ENCODE measurements around the gene OCEL1. TPM values are rescaled to one million over a fixed set of nuclear protein-coding genes. Genes with fewer than 3 reads are reported as not detected.

Gene OCEL1
- total and polyA plus RNA-seq, 2 of the 13 experiments (the other 11 are each of a cell fraction or from before 2014, with no cell fraction given), result 10.6 to 17.2 TPM

- TF ChIP-seq, protein P1, sequence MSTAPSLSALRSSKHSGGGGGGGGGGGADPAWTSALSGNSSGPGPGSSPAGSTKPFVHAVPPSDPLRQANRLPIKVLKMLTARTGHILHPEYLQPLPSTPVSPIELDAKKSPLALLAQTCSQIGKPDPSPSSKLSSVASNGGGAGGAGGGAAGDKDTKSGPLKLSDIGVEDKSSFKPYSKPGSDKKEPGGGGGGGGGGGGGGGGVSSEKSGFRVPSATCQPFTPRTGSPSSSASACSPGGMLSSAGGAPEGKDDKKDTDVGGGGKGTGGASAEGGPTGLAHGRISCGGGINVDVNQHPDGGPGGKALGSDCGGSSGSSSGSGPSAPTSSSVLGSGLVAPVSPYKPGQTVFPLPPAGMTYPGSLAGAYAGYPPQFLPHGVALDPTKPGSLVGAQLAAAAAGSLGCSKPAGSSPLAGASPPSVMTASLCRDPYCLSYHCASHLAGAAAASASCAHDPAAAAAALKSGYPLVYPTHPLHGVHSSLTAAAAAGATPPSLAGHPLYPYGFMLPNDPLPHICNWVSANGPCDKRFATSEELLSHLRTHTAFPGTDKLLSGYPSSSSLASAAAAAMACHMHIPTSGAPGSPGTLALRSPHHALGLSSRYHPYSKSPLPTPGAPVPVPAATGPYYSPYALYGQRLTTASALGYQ (CRISPR knock-in tag; IDR thresholded peaks at IDR 0.05), result no peak
- no peak for TF ChIP-seq ZNF891 (CRISPR knock-in tag; IDR thresholded peaks at IDR 0.05)
- TF ChIP-seq SP4 (CRISPR knock-in tag; IDR thresholded peaks at IDR 0.05), result no peak
- TF ChIP-seq, protein P2, sequence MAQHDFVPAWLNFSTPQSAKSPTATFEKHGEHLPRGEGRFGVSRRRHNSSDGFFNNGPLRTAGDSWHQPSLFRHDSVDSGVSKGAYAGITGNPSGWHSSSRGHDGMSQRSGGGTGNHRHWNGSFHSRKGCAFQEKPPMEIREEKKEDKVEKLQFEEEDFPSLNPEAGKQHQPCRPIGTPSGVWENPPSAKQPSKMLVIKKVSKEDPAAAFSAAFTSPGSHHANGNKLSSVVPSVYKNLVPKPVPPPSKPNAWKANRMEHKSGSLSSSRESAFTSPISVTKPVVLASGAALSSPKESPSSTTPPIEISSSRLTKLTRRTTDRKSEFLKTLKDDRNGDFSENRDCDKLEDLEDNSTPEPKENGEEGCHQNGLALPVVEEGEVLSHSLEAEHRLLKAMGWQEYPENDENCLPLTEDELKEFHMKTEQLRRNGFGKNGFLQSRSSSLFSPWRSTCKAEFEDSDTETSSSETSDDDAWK (CRISPR knock-in tag; IDR thresholded peaks at IDR 0.05), result no peak
- TF ChIP-seq, protein P3, sequence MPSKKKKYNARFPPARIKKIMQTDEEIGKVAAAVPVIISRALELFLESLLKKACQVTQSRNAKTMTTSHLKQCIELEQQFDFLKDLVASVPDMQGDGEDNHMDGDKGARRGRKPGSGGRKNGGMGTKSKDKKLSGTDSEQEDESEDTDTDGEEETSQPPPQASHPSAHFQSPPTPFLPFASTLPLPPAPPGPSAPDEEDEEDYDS (CRISPR knock-in tag; IDR thresholded peaks at IDR 0.05), result no peak
Measured at GRCh38 chr19:17202713-17203112, 23.3 kb upstream of the OCEL1 start (continued).

- no TSS peak for BruUV-seq (replicated peaks)
- Histone ChIP-seq H4K20me1 (ENCODE audit: insufficient read depth, low read length) (no peaks in the 10 kb centered on the region), H3K36me3 (replicated peaks in 1 of 2; ENCODE audit: control insufficient read depth in 1 of 2, insufficient read depth in 2 of 2, low read length in 2 of 2) (peaks cover 4 to 16% of the 10 kb centered on the region in 2 experiments; a peak in 4 of 5 replicates), H3K9ac (ENCODE audit: insufficient read depth, low read depth, low read length) (no peak overlapping the region), H3K27me3 (ENCODE audit: control insufficient read depth in 1 of 2, insufficient read depth in 2 of 2, low read length in 2 of 2) (no peaks in the 10 kb centered on the region), H3K27ac (ENCODE audit: extremely low read length, insufficient read depth, low read length) (no peak overlapping the region), H3K9me3 (ENCODE audit: low read length) (no peaks in the 10 kb centered on the region), H3K79me2 (ENCODE audit: insufficient read depth, low read length) (no peaks in the 10 kb centered on the region), H3K4me3 (replicated peaks in 1 of 3; ENCODE audit: insufficient read depth in 1 of 3, low read depth in 2 of 3, low read length in 3 of 3) (no peak overlapping the region), H3K4me1 (ENCODE audit: insufficient read depth, low read length) (peaks cover 12% of the 10 kb centered on the region), H2AFZ (ENCODE audit: low read length) (no peak overlapping the region), H3K4me2 (ENCODE audit: low read depth, low read length) (no peak overlapping the region)
- peak; percentile 55 for DNase-seq (ENCODE audit: low spot score)
- 74% methylated on average over 10 of the region's 27 CpGs for WGBS (ENCODE audit: low lambda C conversion rate)
- ChIA-PET POLR2A (interaction anchor here (1.0 to 2.4 kb wide), 4 partner anchors 9 to 35 kb away, joined by 3 to 14 read pairs (median 4); partner anchors contain the start of genes OCEL1 and USE1), CTCF (ENCODE audit: low intra/inter-chr PET ratio, low total read pairs) (interaction anchor here (1.6 to 2.1 kb wide), 2 partner anchors 55 to 77 kb away, joined by 6 to 17 read pairs; partner anchors contain the start of gene ANKLE1)
- ATAC-seq, result peak; percentile 75
- peak; percentile 76 for FAIRE-seq
- intact Hi-C loops (cut with micrococcal nuclease; ENCODE audit: unreplicated experiment), result loop anchor here (1.0 kb wide), 1 partner anchor 77 kb away; no protein-coding TSS in a partner anchor
- in situ Hi-C loops (cut with HindIII; ENCODE audit: extremely low pct_ligation_motif_present, low pct_unique_long_range_greater_than_20kb), result no loop called here
- TF ChIP-seq TOPORS (CRISPR knock-in tag; IDR thresholded peaks at IDR 0.05) (no peak), BATF2 (CRISPR knock-in tag; IDR thresholded peaks at IDR 0.05) (no peak), KDM4B (CRISPR knock-in tag; IDR thresholded peaks at IDR 0.05) (no peak), HDAC2 (CRISPR knock-in tag; IDR thresholded peaks at IDR 0.05) (no peak), KLF16 (CRISPR knock-in tag; IDR thresholded peaks at IDR 0.05) (no peak), SNAI1 (CRISPR knock-in tag; IDR thresholded peaks at IDR 0.05; ENCODE audit: borderline replicate concordance) (no peak), TFDP1 (CRISPR knock-in tag; IDR thresholded peaks at IDR 0.05; ENCODE audit: borderline replicate concordance) (no peak), THRA (CRISPR knock-in tag; IDR thresholded peaks at IDR 0.05; ENCODE audit: borderline replicate concordance) (no peak), ZFP41 (CRISPR knock-in tag; IDR thresholded peaks at IDR 0.05; ENCODE audit: borderline replicate concordance) (no peak)
Measured at GRCh38 chr19:17205237-17206140, 20.5 kb upstream of the OCEL1 start.

Data from HepG2 (cell line).